H1 (cell line): ENCODE results near the gene CHPT1. TPM values are rescaled to one million over a fixed set of nuclear protein-coding genes. Genes with fewer than 3 reads are reported as not detected.

ENCODE experiments used
- CTCF ChIA-PET: fragments of 300-600 bp; sonication (Branson Sonifier 250); formaldehyde crosslinking; loops from one replicate; lab custom pipeline; 2021; ENCODE audit not compliant: partially characterized antibody; lab: Charles Lee
- POLR2A ChIA-PET: fragments of 300-600 bp; sonication (Branson Sonifier 250); formaldehyde crosslinking; loops from one replicate; lab custom pipeline; 2021; ENCODE audit warnings: inconsistent platforms; ENCODE audit not compliant: partially characterized antibody; lab: Charles Lee
- DNase-seq, 2 experiments: peaks; one replicate each; pipeline versions ENCODE4 v3.0.0 to v3.0.0-alpha.2; 2010 to 2022; ENCODE audit warnings: low spot score in 2 of 2, low read depth in 1 of 2, mixed read lengths in 1 of 2
- FAIRE-seq: peaks from 2 replicates; lab custom pipeline; 2011; peaks lifted over from hg19 to GRCh38; lab: Jason Lieb, UNC
- H2AFZ ChIP-seq: 2 replicates; pipeline ENCODE4 v1.8.1; 2012; ENCODE audit warnings: low read length, inconsistent platforms
- H2AK5ac ChIP-seq: 2 replicates; pipeline ENCODE4 v1.6.1; 2013; ENCODE audit warnings: low read depth, low read length
- H2BK120ac ChIP-seq: replicated peaks from 2 replicates; pipeline ENCODE3; 2013; ENCODE audit warnings: low read depth, low read length, inconsistent platforms
- H2BK12ac ChIP-seq: 2 replicates; pipeline ENCODE4 v1.6.1; 2013; ENCODE audit warnings: low read depth, low read length
- H2BK15ac ChIP-seq: 2 replicates; pipeline ENCODE4 v1.6.1; 2013; ENCODE audit warnings: low read length
- H2BK20ac ChIP-seq: 2 replicates; pipeline ENCODE4 v1.6.1; 2013; ENCODE audit warnings: low read length
- H2BK5ac ChIP-seq: 2 replicates; pipeline ENCODE4 v1.6.1; 2013; ENCODE audit warnings: low read depth, low read length
- H3K14ac ChIP-seq: 2 replicates; pipeline ENCODE4 v1.6.1; 2013; ENCODE audit warnings: inconsistent platforms; ENCODE audit not compliant: insufficient read length
- H3K18ac ChIP-seq: 2 replicates; pipeline ENCODE4 v1.6.1; 2013; ENCODE audit warnings: low read length; ENCODE audit errors: extremely low read depth
- H3K23ac ChIP-seq: 2 replicates; pipeline ENCODE4 v1.6.1; 2013; ENCODE audit warnings: inconsistent platforms; ENCODE audit not compliant: insufficient read length
- H3K23me2 ChIP-seq: 2 replicates; pipeline ENCODE4 v1.6.1; 2013; ENCODE audit warnings: low read depth, low read length
- H3K27ac ChIP-seq: 2 replicates; pipeline ENCODE4 v1.6.1; 2011; ENCODE audit warnings: low read depth, low read length, inconsistent platforms
- H3K27me3 ChIP-seq, 4 experiments: replicated peaks in 1 of 4; 1 replicate in 1 of 4; 2 replicates in 3 of 4; pipeline versions ENCODE4 v1.6.1 to v1.8.1; 2011 to 2013; ENCODE audit warnings: low read length in 3 of 4, mild to moderate bottlenecking in 3 of 4, inconsistent platforms in 2 of 4, mixed read lengths in 2 of 4, moderate library complexity in 1 of 4; ENCODE audit not compliant: control insufficient read depth in 3 of 4, insufficient read depth in 3 of 4; ENCODE audit errors: extremely low read depth in 1 of 4
- H3K36me3 ChIP-seq, 4 experiments: 2 replicates each; pipeline versions ENCODE4 v1.6.1 to v1.8.1; 2011 to 2013; ENCODE audit warnings: mild to moderate bottlenecking in 4 of 4, low read length in 3 of 4, moderate library complexity in 2 of 4, control low read depth in 1 of 4, inconsistent platforms in 1 of 4; ENCODE audit not compliant: insufficient read depth in 4 of 4, control insufficient read depth in 2 of 4
- H3K4ac ChIP-seq: replicated peaks from 2 replicates; pipeline ENCODE3; 2013; ENCODE audit warnings: low read length, low read depth, mixed read lengths, inconsistent platforms; ENCODE audit not compliant: insufficient read length
- H3K4me1 ChIP-seq, 4 experiments: replicated peaks in 1 of 4; 1 replicate in 1 of 4; 2 replicates in 3 of 4; pipeline versions ENCODE4 v1.6.1 to v1.8.1; 2011 to 2013; ENCODE audit warnings: low read length in 3 of 4, inconsistent platforms in 2 of 4, mixed read lengths in 1 of 4; ENCODE audit not compliant: insufficient read depth in 4 of 4, control insufficient read depth in 3 of 4
- H3K4me2 ChIP-seq, 2 experiments: 2 replicates each; pipeline versions ENCODE4 v1.6.1 to v1.8.1; 2011 to 2013; ENCODE audit warnings: low read depth in 2 of 2, low read length in 2 of 2, control low read depth in 1 of 2, inconsistent platforms in 1 of 2, mild to moderate bottlenecking in 1 of 2; ENCODE audit not compliant: insufficient read depth in 1 of 2
- H3K4me3 ChIP-seq, 4 experiments: fragments of 200-600, 300-600 bp in 1 of 4; sonication (generic), shearing (Covaris generic), sonication (Bioruptor Twin) in 1 of 4; 2 replicates each; pipeline versions ENCODE4 v1.5.1 to v1.8.1; 2011 to 2016; ENCODE audit warnings: low read length in 4 of 4, low read depth in 3 of 4, control low read depth in 2 of 4, inconsistent platforms in 2 of 4, mild to moderate bottlenecking in 2 of 4, mixed read lengths in 1 of 4, moderate library complexity in 1 of 4; ENCODE audit not compliant: insufficient read depth in 2 of 4; ENCODE audit errors: extremely low read depth in 1 of 4
- H3K56ac ChIP-seq: replicated peaks from 2 replicates; pipeline ENCODE3; 2013; ENCODE audit warnings: low read depth, mild to moderate bottlenecking, mixed read lengths, low read length, inconsistent platforms; ENCODE audit not compliant: insufficient read length
- H3K79me1 ChIP-seq: 2 replicates; pipeline ENCODE4 v1.6.1; 2013; ENCODE audit warnings: low read depth, low read length, control low read depth
- H3K79me2 ChIP-seq, 2 experiments: 2 replicates each; pipeline versions ENCODE4 v1.6.1 to v1.8.1; 2012 to 2013; ENCODE audit warnings: low read length in 2 of 2, mild to moderate bottlenecking in 2 of 2, inconsistent platforms in 1 of 2; ENCODE audit not compliant: insufficient read depth in 2 of 2, control insufficient read depth in 1 of 2
- H3K9ac ChIP-seq, 4 experiments: replicated peaks in 1 of 4; 1 replicate in 1 of 4; 2 replicates in 3 of 4; pipeline versions ENCODE4 v1.6.1 to v1.8.1; 2011 to 2013; ENCODE audit warnings: low read depth in 3 of 4, low read length in 3 of 4, control low read depth in 2 of 4, mild to moderate bottlenecking in 2 of 4, moderate library complexity in 2 of 4, inconsistent platforms in 1 of 4; ENCODE audit errors: extremely low read depth in 1 of 4
- H3K9me3 ChIP-seq, 2 experiments: 2 replicates each; pipeline versions ENCODE4 v1.6.1 to v1.8.1; 2012 to 2013; ENCODE audit warnings: mild to moderate bottlenecking in 2 of 2, moderate library complexity in 2 of 2, control low read depth in 1 of 2, inconsistent platforms in 1 of 2, low read depth in 1 of 2, low read length in 1 of 2, mixed read lengths in 1 of 2; ENCODE audit not compliant: insufficient read depth in 2 of 2
- H4K20me1 ChIP-seq, 2 experiments: replicated peaks in 1 of 2; 2 replicates each; pipeline versions ENCODE3 to v1.8.1; 2011 to 2013; ENCODE audit warnings: inconsistent platforms in 2 of 2, low read length in 2 of 2, mild to moderate bottlenecking in 1 of 2; ENCODE audit not compliant: insufficient read depth in 2 of 2, control insufficient read depth in 1 of 2
- H4K5ac ChIP-seq: 2 replicates; pipeline ENCODE4 v1.6.1; 2013; ENCODE audit warnings: low read length, low read depth, mixed read lengths, inconsistent platforms; ENCODE audit not compliant: insufficient read length
- H4K8ac ChIP-seq: 2 replicates; pipeline ENCODE4 v1.8.0; 2013; ENCODE audit warnings: mild to moderate bottlenecking, moderate library complexity, low read length, inconsistent platforms; ENCODE audit not compliant: insufficient read depth; ENCODE audit errors: extremely low read depth
- H4K91ac ChIP-seq: replicated peaks from 2 replicates; pipeline ENCODE3; 2013; ENCODE audit warnings: low read length, mixed read lengths, inconsistent platforms; ENCODE audit not compliant: insufficient read length
- EZH2 ChIP-seq: fragments of 200-600 bp; sonication (generic); IDR thresholded peaks from 2 replicates; pipeline ENCODE4 v1.7.1; 2012; ENCODE audit warnings: low read depth, mild to moderate bottlenecking, moderate library complexity, low read length, inconsistent platforms; ENCODE audit not compliant: severe bottlenecking
- SP4 ChIP-seq: IDR thresholded peaks from 2 replicates; pipeline ENCODE4 v1.6.1; 2012; ENCODE audit warnings: low read length, inconsistent platforms
- TAF1 ChIP-seq: IDR thresholded peaks from 2 replicates; pipeline ENCODE4 v1.6.1; 2011; ENCODE audit warnings: mild to moderate bottlenecking, low read depth, low read length
- TEAD4 ChIP-seq: IDR thresholded peaks from 2 replicates; pipeline ENCODE4 v1.6.1; 2012; ENCODE audit warnings: low read depth, low read length, inconsistent platforms, mixed read lengths
- WGBS, 2 experiments: shearing (Covaris generic) in 1 of 2; methylation state at CpG; one replicate each; pipeline versions ENCODE4 v1.1.6 to v1.1.7; 2013 to 2015; ENCODE audit warnings: low lambda C conversion rate in 2 of 2, mixed read lengths in 2 of 2, inconsistent platforms in 1 of 2, low coverage in 1 of 2, missing lambda C conversion rate in 1 of 2; ENCODE audit not compliant: insufficient replicate concordance in 2 of 2, insufficient coverage in 1 of 2, insufficient read length in 1 of 2; ENCODE audit errors: extremely low coverage in 1 of 2, missing lambda C conversion rate in 1 of 2; 5-methylcytosine and 5-hydroxymethylcytosine counted together
- polyA plus RNA-seq, 7 experiments: library from polyadenylated mRNA; depleted of rRNA in 3 of 7; stranded (reverse) in 5 of 7; unstranded in 2 of 7; fragments of >200 nt in 5 of 7; fragments of 200-250 nt in 2 of 7; gene quantifications; 1 replicate in 5 of 7; 2 replicates in 1 of 7; 4 replicates in 1 of 7; pipeline versions ENCODE4 v1.2.1 to v1.2.3, GENCODE V29; 2011 to 2013; ENCODE audit warnings: missing spikeins in 2 of 7, mixed read lengths in 2 of 7
- total RNA-seq: library from RNA; stranded (reverse); fragmentation: NEBNext Ultra II Directional; extraction: Animal tissue kit (Norgen Biotek cat#: 25700); gene quantifications from 2 replicates; pipeline ENCODE4 v1.2.1, GENCODE V29; 2021
- TF ChIP-seq, protein P1 (sequence below): IDR thresholded peaks from 2 replicates; pipeline ENCODE4 v1.6.1; 2012; ENCODE audit warnings: low read length, inconsistent platforms

The CHPT1 gene
- total and polyA plus RNA-seq, 2 of the 8 experiments (the other 6 are each of a cell fraction or from before 2014, with no cell fraction given), result 13.3 to 22.5 TPM

- ChIA-PET CTCF (interaction anchor here (2.2 kb wide), 1 partner anchor 14 kb away, joined by 6 read pairs; no protein-coding TSS in a partner anchor), POLR2A (interaction anchor here (0.6 kb wide), 1 partner anchor 83 kb away, joined by 3 read pairs; no protein-coding TSS in a partner anchor)
- Histone ChIP-seq H2BK20ac (no peak overlapping the region), H3K4me2 (no peak overlapping the region), H3K27ac (no peak overlapping the region), H3K14ac (no peak overlapping the region), H3K23ac (no peak overlapping the region), H3K9ac (no peak overlapping the region), H2BK5ac (no peak overlapping the region), H3K4me1 (peaks cover 0 to 3% (median 2%) of the 10 kb centered on the region in 4 experiments; a peak in 3 of 7 replicates), H3K27me3 (no peaks in the 10 kb centered on the region), H4K8ac (no peak overlapping the region), H4K5ac (no peak overlapping the region), H3K36me3 (peaks cover 9 to 40% (median 26%) of the 10 kb centered on the region in 4 experiments; a peak in 7 of 8 replicates), H4K20me1 (no peaks in the 10 kb centered on the region), H3K23me2 (no peaks in the 10 kb centered on the region), H2BK15ac (no peak overlapping the region), H3K9me3 (no peaks in the 10 kb centered on the region), H3K79me1 (0 out of 2 replicates have a peak, but pooled peaks cover 3% of the 10 kb centered on the region), H3K79me2 (no peaks in the 10 kb centered on the region), H2AFZ (no peak overlapping the region), H3K18ac (no peak overlapping the region), H2AK5ac (no peak overlapping the region), H4K91ac (no peak overlapping the region), H3K4me3 (no peak overlapping the region), H2BK120ac (no peak overlapping the region), H3K56ac (no peak overlapping the region), H2BK12ac (no peak overlapping the region), H3K4ac (no peak overlapping the region)
- FAIRE-seq (no peak), DNase-seq (no peak)
- WGBS, 2 experiments, result 87% methylated on average over 3 of the region's 3 CpGs; no CpG with 5 or more reads in 1 of the 2 experiments
- TF ChIP-seq EZH2 (no peak), TEAD4 (no peak), SP4 (no peak), TAF1 (no peak)
- TF ChIP-seq, protein P1, sequence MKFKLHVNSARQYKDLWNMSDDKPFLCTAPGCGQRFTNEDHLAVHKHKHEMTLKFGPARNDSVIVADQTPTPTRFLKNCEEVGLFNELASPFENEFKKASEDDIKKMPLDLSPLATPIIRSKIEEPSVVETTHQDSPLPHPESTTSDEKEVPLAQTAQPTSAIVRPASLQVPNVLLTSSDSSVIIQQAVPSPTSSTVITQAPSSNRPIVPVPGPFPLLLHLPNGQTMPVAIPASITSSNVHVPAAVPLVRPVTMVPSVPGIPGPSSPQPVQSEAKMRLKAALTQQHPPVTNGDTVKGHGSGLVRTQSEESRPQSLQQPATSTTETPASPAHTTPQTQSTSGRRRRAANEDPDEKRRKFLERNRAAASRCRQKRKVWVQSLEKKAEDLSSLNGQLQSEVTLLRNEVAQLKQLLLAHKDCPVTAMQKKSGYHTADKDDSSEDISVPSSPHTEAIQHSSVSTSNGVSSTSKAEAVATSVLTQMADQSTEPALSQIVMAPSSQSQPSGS, result no peak
These were observed 48.0 kb downstream of the CHPT1 start for GRCh38 chr12:101745481-101745880.
